AG20443 (cell line): Measurements from ENCODE around the gene CPT1B.

ENCODE experiments used
- DNase-seq: peaks from one replicate; pipeline ENCODE4 v3.0.0; 2012; ENCODE audit warnings: low spot score, mixed read lengths

Gene CPT1B

GRCh38 chr22:50585781-50586180 is 7.6 kb upstream of the CPT1B start:
- DNase-seq, result no peak

- DNase-seq, result no peak
Observed at GRCh38 chr22:50585238-50585637, 7.0 kb upstream of the CPT1B start.

GRCh38 chr22:50584106-50585096 is 6.2 kb upstream of the CPT1B start:
- DNase-seq, result no peak

GRCh38 chr22:50583294-50583861 is 5.2 kb upstream of the CPT1B start:
- no peak for DNase-seq

- peak; percentile 100 for DNase-seq
Observed at GRCh38 chr22:50582493-50583293, 4.5 kb upstream of the CPT1B start, which contains the start of gene CHKB. CHKB (minus strand) TSS chr22:50582849; CDS start chr22:50582781, 68 bp downstream.

- DNase-seq, result no peak
Observed at GRCh38 chr22:50581950-50582492, 3.8 kb upstream of the CPT1B start.

GRCh38 chr22:50581031-50581949 is 3.1 kb upstream of the CPT1B start:
- DNase-seq, result no peak

GRCh38 chr22:50579752-50580151 is 1.5 kb upstream of the CPT1B start:
- no peak for DNase-seq

- no peak for DNase-seq
Observed at GRCh38 chr22:50578776-50579310, 616 bp upstream of the CPT1B start.

- no peak for DNase-seq
Observed at GRCh38 chr22:50577697-50577986, 585 bp downstream of the CPT1B start.

GRCh38 chr22:50576806-50577696 is 1.2 kb downstream of the CPT1B start:
- DNase-seq, result no peak

GRCh38 chr22:50576070-50576469 is 2.2 kb downstream of the CPT1B start:
- no peak for DNase-seq

- DNase-seq, result no peak
Observed at GRCh38 chr22:50575426-50575941, 2.7 kb downstream of the CPT1B start.

- no peak for DNase-seq
Observed at GRCh38 chr22:50574383-50574755, 3.9 kb downstream of the CPT1B start.

GRCh38 chr22:50573491-50574382 is 4.5 kb downstream of the CPT1B start:
- DNase-seq, result no peak

GRCh38 chr22:50572965-50573364 is 5.3 kb downstream of the CPT1B start:
- no peak for DNase-seq

GRCh38 chr22:50571264-50572175 is 6.7 kb downstream of the CPT1B start:
- no peak for DNase-seq

- no peak for DNase-seq
Observed at GRCh38 chr22:50570861-50571260, 7.4 kb downstream of the CPT1B start.
